PFSK-1 (cell line): ENCODE results near the gene HOXA13.

Experiments
- FOXP2 ChIP-seq: optimal IDR thresholded peaks from 2 replicates; pipeline ENCODE3; 2011; ENCODE audit warnings: borderline replicate concordance, control low read depth, inconsistent platforms; ENCODE audit not compliant: insufficient read depth; ENCODE audit errors: extremely low read length, extremely low read depth
- POLR2AphosphoS5 ChIP-seq: IDR thresholded peaks from 2 replicates; pipeline ENCODE4 v1.6.1; 2012; ENCODE audit warnings: low read depth, mild to moderate bottlenecking, control low read depth, low read length, moderate library complexity
- SIN3A ChIP-seq: IDR thresholded peaks from 2 replicates; pipeline ENCODE4 v1.6.1; 2012; ENCODE audit warnings: mild to moderate bottlenecking, low read length, moderate library complexity, borderline replicate concordance; ENCODE audit not compliant: insufficient read depth
- TAF1 ChIP-seq: IDR thresholded peaks from 2 replicates; pipeline ENCODE4 v1.6.1; 2012; ENCODE audit warnings: low read length, control low read depth, borderline replicate concordance; ENCODE audit not compliant: insufficient read depth
- TF ChIP-seq, protein P1 (sequence below), 2 experiments: IDR thresholded peaks; 2 replicates each; pipeline versions ENCODE4 v1.6.1 to v1.8.0; 2011 to 2012; ENCODE audit warnings: low read depth in 2 of 2, low read length in 2 of 2, control low read depth in 1 of 2, inconsistent platforms in 1 of 2, mild to moderate bottlenecking in 1 of 2, moderate library complexity in 1 of 2; ENCODE audit not compliant: insufficient read depth in 1 of 2

HOXA13 gene

DNA sequence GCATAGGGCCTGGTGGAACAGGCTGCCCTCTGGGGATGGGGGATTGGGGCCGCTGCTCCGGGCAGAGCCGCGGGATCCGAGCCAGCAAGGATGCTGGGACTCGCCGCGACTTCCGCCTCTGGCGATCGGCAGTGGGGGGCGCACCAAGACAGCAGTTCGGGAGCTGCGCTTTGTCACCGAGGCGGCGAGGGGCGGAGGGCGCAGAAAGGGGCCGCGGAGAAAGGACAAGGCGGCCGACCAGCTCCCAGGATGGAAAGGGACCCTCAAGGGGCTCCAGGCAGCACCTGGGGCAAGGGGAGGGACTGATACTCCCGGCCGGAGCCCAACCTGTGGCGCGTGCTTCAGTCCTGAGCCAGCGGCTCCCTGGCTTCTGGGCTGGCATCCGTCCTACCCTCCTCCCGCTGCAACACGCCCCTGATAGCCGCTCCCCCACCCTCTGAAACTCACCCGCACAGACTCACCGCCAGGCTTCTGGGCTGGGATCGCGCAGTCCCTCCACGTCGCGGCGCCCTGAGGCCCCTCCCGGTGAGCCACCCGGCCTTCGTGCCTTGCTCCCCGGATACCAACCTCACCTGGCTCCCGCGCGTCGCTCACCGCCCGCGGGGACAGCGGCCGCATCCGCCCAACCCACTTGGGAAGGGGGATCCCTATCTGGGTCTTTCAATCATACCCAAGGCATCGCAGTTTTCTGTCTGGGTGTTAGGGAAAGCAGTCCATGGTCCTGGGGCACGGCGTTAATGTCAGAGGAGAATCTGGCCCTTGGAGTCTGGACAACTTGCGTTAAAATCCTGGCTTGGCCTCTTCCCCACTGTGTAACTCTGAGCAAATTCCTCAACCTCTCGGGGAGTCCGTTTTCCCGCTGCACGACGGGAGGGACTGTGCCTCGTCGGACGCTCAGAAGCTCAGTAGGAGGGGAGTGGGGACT is 35.8 kb upstream of the HOXA13 start:
- TF ChIP-seq POLR2AphosphoS5 (no peak), SIN3A (no peak), FOXP2 (no peak), TAF1 (no peak)
- TF ChIP-seq, protein P1, sequence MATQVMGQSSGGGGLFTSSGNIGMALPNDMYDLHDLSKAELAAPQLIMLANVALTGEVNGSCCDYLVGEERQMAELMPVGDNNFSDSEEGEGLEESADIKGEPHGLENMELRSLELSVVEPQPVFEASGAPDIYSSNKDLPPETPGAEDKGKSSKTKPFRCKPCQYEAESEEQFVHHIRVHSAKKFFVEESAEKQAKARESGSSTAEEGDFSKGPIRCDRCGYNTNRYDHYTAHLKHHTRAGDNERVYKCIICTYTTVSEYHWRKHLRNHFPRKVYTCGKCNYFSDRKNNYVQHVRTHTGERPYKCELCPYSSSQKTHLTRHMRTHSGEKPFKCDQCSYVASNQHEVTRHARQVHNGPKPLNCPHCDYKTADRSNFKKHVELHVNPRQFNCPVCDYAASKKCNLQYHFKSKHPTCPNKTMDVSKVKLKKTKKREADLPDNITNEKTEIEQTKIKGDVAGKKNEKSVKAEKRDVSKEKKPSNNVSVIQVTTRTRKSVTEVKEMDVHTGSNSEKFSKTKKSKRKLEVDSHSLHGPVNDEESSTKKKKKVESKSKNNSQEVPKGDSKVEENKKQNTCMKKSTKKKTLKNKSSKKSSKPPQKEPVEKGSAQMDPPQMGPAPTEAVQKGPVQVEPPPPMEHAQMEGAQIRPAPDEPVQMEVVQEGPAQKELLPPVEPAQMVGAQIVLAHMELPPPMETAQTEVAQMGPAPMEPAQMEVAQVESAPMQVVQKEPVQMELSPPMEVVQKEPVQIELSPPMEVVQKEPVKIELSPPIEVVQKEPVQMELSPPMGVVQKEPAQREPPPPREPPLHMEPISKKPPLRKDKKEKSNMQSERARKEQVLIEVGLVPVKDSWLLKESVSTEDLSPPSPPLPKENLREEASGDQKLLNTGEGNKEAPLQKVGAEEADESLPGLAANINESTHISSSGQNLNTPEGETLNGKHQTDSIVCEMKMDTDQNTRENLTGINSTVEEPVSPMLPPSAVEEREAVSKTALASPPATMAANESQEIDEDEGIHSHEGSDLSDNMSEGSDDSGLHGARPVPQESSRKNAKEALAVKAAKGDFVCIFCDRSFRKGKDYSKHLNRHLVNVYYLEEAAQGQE (IDR thresholded peaks at IDR 0.05; ENCODE audit: insufficient read depth in 1 of 2, low read depth in 2 of 2, low read length in 2 of 2): no peak

DNA sequence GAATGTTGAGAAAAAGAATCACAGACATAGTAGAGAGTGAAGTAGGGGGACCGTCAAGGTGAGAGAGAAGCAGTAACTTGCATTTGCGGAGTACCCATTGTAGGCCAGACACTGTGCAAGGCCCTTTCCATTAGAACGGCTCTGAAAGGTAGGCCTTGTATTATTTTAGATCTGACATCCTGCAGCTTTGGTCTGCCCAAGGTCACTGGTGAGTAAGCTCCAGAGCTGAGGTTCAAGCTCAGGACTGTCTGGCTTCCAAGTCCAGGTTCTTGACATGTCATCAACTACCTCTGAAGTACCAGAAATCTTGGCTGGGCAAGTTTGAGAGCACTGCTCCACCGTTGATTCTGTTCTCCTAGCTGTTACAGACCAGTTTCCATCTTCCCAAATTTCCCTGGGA is 29.6 kb upstream of the HOXA13 start:
- no peak for TF ChIP-seq POLR2AphosphoS5
- TF ChIP-seq SIN3A: no peak

DNA sequence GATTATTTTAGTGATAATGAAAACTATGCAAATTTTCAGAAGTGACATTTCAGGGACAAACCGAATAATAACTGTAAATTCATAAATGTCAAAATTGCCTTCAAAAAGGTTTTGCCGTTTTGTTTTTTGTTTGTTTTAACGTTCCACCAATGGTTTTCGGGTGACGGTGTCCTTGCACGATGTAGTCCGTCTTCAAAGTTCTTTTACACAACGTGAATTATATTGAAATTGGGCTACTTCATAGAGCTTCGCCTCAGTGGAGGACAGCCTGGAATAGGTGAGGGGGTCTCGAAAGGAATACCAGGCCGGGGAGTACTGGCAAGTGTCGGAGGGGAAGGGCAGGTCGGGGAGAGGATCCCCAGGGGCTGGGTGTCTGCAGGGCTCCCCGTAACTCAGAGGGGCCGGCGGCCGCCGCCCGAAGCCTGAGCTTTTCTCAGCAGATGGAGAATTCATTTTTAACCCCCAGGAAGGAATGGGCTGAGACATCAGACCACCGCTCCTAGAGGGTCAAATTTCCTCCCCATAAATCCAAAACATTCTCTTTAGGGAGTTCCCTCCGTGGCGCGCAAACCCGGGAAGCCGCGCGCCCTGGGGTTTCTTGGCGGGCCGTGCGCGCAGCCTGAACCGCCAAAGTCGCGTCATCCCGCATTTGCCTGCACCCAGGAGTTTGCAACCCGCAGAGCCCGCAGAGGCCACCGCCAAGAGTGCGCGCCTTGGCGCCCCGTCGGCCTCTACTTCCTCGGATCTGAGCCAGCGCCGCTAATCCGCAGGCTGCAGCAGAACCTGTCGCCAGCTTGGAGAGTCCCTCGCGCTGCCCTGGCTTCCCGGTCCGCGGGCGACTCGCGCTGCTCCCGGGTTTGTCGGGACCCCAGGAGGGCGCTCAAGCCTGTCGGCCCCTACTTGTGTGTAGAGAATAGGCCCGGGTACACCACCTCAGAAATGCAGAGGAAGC is 25.4 kb upstream of the HOXA13 start:
- TF ChIP-seq TAF1 (no peak), FOXP2 (no peak)

DNA sequence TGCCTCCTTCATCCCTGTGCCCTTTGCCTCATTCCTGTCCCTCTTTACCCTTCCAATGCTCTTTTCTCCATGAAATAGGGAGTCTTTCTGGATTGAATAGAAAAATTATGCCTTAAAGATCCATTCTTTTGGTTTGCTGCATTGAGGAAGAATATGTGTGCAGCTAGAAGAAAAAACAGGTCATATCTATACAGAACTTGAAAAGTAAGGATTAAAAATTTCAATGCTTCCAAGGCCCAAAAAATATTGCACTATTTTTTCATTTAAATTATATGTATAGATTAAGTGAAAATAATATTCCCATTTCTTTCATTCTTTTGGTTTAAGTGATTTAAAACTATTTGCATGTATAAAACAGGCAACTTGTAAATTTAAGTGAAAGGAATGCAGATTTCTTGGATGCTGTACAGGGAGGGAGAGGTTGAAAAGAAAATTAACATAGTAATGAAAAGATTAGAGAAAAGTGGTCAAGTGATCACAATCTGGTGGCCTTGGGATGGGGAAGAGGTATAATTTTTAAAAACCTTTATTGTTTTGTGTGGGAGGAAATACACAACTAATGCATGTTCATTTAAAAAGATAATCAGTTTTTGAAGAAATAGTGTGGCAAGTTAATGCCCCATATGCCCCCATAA is 24.2 kb upstream of the HOXA13 start:
- TF ChIP-seq TAF1 (no peak), POLR2AphosphoS5 (no peak), SIN3A (no peak), FOXP2 (no peak)
- TF ChIP-seq, protein P1 (IDR thresholded peaks at IDR 0.05; ENCODE audit: insufficient read depth in 1 of 2, low read depth in 2 of 2, low read length in 2 of 2): no peak

DNA sequence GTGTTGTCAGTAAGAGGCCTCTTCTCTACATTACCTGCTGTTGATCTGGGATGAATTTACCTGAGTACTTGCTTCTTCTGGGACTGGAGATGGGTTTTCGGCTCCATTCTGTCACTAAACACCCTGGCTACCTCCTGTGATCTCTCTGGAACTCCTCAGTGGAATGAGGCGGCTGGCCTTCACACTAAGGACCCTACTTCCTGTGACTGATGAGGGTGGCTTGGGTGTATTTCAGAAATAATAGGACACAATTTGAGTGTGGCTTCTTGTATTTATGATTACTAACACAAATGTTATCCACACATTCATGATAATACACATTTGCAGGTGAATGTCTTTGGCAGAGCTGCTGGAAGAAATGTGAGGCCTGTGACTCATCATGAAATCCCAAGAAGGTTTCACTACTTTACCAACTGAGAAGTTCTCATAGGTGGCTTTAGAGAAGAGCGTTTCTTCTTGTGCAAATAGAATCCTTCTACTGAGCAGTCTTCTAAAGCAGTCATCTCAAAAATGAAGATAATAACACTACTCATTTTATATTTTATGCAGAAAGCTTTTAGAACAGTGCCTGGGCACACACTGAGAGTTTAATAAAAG is 21.4 kb upstream of the HOXA13 start:
- TF ChIP-seq POLR2AphosphoS5 (no peak), FOXP2 (no peak), SIN3A (no peak), TAF1 (no peak)
- TF ChIP-seq, protein P1 (IDR thresholded peaks at IDR 0.05; ENCODE audit: insufficient read depth in 1 of 2, low read depth in 2 of 2, low read length in 2 of 2): no peak
